Body of pancreas (tissue), 4 donors: ENCODE data around the gene ODAD4. TPM values are rescaled to one million over a fixed set of nuclear protein-coding genes. Genes with fewer than 3 reads are reported as not detected.
A peak's percentile ranks its signal among the peaks of the same experiment; 100 is the strongest.

Source experiments
- ATAC-seq: fragments of 150-250 bp; one replicate; pipeline ENCODE4 v1.9.1; 2016
- DNase-seq, 4 donors: peaks; one replicate each; pipeline ENCODE4 v3.0.0-alpha.2; 2019
- H3K27ac ChIP-seq, 4 donors: fragments of 200-600 bp; sonication (generic); 1 replicate in 3 of 4; 2 replicates in 1 of 4; pipeline versions ENCODE4 v1.5.1 to v1.6.1; 2016 to 2019; ENCODE audit warnings: mild to moderate bottlenecking in 1 of 4, mixed read lengths in 1 of 4, moderate library complexity in 1 of 4
- H3K27me3 ChIP-seq, 2 donors: fragments of 200-600 bp; sonication (generic); one replicate each; pipeline ENCODE4 v1.6.0; 2016; ENCODE audit warnings: mild to moderate bottlenecking in 1 of 2
- H3K36me3 ChIP-seq, 2 donors: fragments of 200-600 bp; sonication (generic); replicated peaks in 1 of 2; 2 replicates each; pipeline ENCODE4 v1.5.1; 2016; ENCODE audit warnings: low read depth in 2 of 2; ENCODE audit not compliant: insufficient read depth in 1 of 2
- H3K4me1 ChIP-seq: fragments of 200-600 bp; sonication (generic); one replicate; pipeline ENCODE4 v1.6.0; 2016
- H3K4me3 ChIP-seq, 2 donors: fragments of 200-600 bp; sonication (generic); 1 replicate in 1 of 2; 2 replicates in 1 of 2; pipeline ENCODE4 v1.5.1; 2016 to 2019
- H3K9me3 ChIP-seq, 3 donors: fragments of 200-600 bp; sonication (generic); 1 replicate in 2 of 3; 2 replicates in 1 of 3; pipeline ENCODE4 v1.5.1; 2016
- CTCF ChIP-seq, 7 experiments: fragments of 450-650 bp in 4 of 7; fragments of 200-600 bp in 3 of 7; sonication (generic) in 3 of 7; IDR thresholded peaks; one replicate each; pipeline ENCODE4 v1.5.1; 2016 to 2019; ENCODE audit warnings: antibody characterized with exemption in 7 of 7
- POLR2A ChIP-seq, 3 donors: fragments of 450-650 bp; IDR thresholded peaks; one replicate each; pipeline ENCODE4 v1.6.1; 2016; ENCODE audit warnings: antibody characterized with exemption in 3 of 3, mild to moderate bottlenecking in 2 of 3
- WGBS, 2 donors: methylation state at CpG; one replicate each; pipeline ENCODE4 v1.1.5; 2017; 5-methylcytosine and 5-hydroxymethylcytosine counted together
- intact Hi-C: fragments of 100-400 bp; cut with DNase I; formaldehyde crosslinking; loops from one replicate; pipeline ENCODE4 v1.15.1; 2023
- total RNA-seq, 2 donors: library from RNA; depleted of rRNA; stranded (reverse); fragments of >200 nt; gene quantifications; one replicate each; pipeline ENCODE4 v1.1.0, GENCODE V29; 2016

Gene ODAD4
- total RNA-seq, 2 donors from 2014 or later, result 0.26 to 0.66 TPM

GRCh38 chr17:41937970-41938954 lies 7.8 kb downstream of the ODAD4 start:
- peaks cover 22% of the 10 kb centered on the region for H3K4me1 ChIP-seq
- intact Hi-C loops, result no loop called here
- H3K36me3 ChIP-seq, result no peaks in the 10 kb centered on the region
- peak overlapping the region in 3 of 4 donors; percentile 63 to 78 (median 70) for H3K27ac ChIP-seq
- DNase-seq (peak; percentile 76 to 87 (median 83)), ATAC-seq (peak; percentile 90)
- H3K9me3 ChIP-seq, result no peaks in the 10 kb centered on the region
- no peaks in the 10 kb centered on the region for H3K27me3 ChIP-seq
- no peak for TF ChIP-seq POLR2A (IDR thresholded peaks at IDR 0.05)
- TF ChIP-seq CTCF (IDR thresholded peaks at IDR 0.05), result no peak
- no peak overlapping the region for H3K4me3 ChIP-seq
- WGBS, 2 donors, result 60 to 77% methylated on average over 10 to 19 of the region's 19 CpGs

GRCh38 chr17:41939044-41939692 lies 8.8 kb downstream of the ODAD4 start:
- H3K4me1 ChIP-seq, result peaks cover 22% of the 10 kb centered on the region
- H3K36me3 ChIP-seq, result no peaks in the 10 kb centered on the region
- H3K9me3 ChIP-seq, result no peaks in the 10 kb centered on the region
- WGBS, 2 donors, result 82 to 90% methylated on average over 1 to 4 of the region's 4 CpGs
- no peaks in the 10 kb centered on the region for H3K27me3 ChIP-seq
- no peak for ATAC-seq
- intact Hi-C loops, result no loop called here
- TF ChIP-seq CTCF (IDR thresholded peaks at IDR 0.05) (no peak), POLR2A (IDR thresholded peaks at IDR 0.05) (no peak)
- no peak for DNase-seq
- no peak overlapping the region for H3K4me3 ChIP-seq
- H3K27ac ChIP-seq, result peak overlapping the region in 3 of 4 donors; percentile 63 to 78 (median 70)

- TF ChIP-seq CTCF (IDR thresholded peaks at IDR 0.05) (no peak), POLR2A (IDR thresholded peaks at IDR 0.05) (no peak)
- Histone ChIP-seq H3K27ac (no peak overlapping the region), H3K4me3 (no peak overlapping the region), H3K9me3 (no peaks in the 10 kb centered on the region), H3K4me1 (peaks cover 26% of the 10 kb centered on the region), H3K27me3 (no peaks in the 10 kb centered on the region), H3K36me3 (no peaks in the 10 kb centered on the region)
- intact Hi-C loops, result no loop called here
- WGBS, 2 donors, result 87 to 88% methylated on average over 3 to 6 of the region's 6 CpGs
- no peak for ATAC-seq
- DNase-seq, result no peak
Observed at GRCh38 chr17:41939693-41940090, 9.3 kb downstream of the ODAD4 start.

- WGBS, 2 donors, result 86 to 93% methylated on average over 5 of the region's 5 CpGs
- Histone ChIP-seq H3K27ac (no peak overlapping the region), H3K4me1 (peaks cover 29% of the 10 kb centered on the region), H3K9me3 (no peaks in the 10 kb centered on the region), H3K4me3 (no peak overlapping the region), H3K36me3 (no peaks in the 10 kb centered on the region), H3K27me3 (no peaks in the 10 kb centered on the region)
- ATAC-seq, result no peak
- intact Hi-C loops, result no loop called here
- no peak for DNase-seq
- TF ChIP-seq CTCF (IDR thresholded peaks at IDR 0.05) (no peak), POLR2A (IDR thresholded peaks at IDR 0.05) (no peak)
Observed at GRCh38 chr17:41941168-41941567, 10.8 kb downstream of the ODAD4 start.
